DND-41 (cell line): ENCODE results near the gene TMPRSS11D.

ENCODE experiments used
- CTCF ChIP-seq: IDR thresholded peaks from 2 replicates; pipeline ENCODE4 v1.5.1; 2012; ENCODE audit warnings: borderline replicate concordance, low read length, moderate library complexity, mild to moderate bottlenecking; ENCODE audit not compliant: poor library complexity, severe bottlenecking; ENCODE audit errors: extremely low read depth
- EZH2 ChIP-seq: IDR thresholded peaks from 3 replicates; pipeline ENCODE4 v1.6.1; 2012; ENCODE audit warnings: borderline replicate concordance, low read depth, mild to moderate bottlenecking, moderate library complexity, low read length, inconsistent platforms; ENCODE audit not compliant: severe bottlenecking

- TF ChIP-seq EZH2 (no peak), CTCF (no peak)
These were observed 104.2 kb downstream of the TMPRSS11D start for GRCh38 chr4:67779631-67780030.
